Measurements from ENCODE around the gene ARMS2. TPM values are rescaled to one million over a fixed set of nuclear protein-coding genes. Genes with fewer than 3 reads are reported as not detected.

Gene ARMS2
- total RNA-seq, 1 donor from 2014 or later, result not detected

DNA sequence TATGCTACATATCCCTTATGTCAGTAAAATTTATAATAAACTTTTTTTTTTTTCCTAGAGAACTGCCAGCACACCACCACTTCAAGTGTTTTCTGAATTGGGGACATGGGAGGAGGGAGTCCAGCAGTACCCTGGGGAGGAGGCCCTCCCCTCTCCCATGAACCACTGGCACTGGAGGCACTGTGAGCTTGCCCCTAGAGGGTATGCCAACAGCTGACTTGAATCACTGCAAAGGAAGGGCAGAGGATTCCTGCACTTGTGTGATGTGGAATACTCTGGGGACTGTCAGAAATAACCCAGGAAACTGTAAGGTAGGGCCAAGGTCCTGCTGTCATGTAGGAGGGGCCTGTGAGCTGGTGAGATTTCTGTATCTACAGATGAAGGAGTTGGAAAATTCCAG, 8.5 kb upstream of the ARMS2 start:
- H3K4me3 ChIP-seq, result no peak overlapping the region
- H3K9me3 ChIP-seq, result no peaks in the 10 kb centered on the region
- ATAC-seq (peak; percentile 32), DNase-seq (no peak)
- TF ChIP-seq, protein P1, sequence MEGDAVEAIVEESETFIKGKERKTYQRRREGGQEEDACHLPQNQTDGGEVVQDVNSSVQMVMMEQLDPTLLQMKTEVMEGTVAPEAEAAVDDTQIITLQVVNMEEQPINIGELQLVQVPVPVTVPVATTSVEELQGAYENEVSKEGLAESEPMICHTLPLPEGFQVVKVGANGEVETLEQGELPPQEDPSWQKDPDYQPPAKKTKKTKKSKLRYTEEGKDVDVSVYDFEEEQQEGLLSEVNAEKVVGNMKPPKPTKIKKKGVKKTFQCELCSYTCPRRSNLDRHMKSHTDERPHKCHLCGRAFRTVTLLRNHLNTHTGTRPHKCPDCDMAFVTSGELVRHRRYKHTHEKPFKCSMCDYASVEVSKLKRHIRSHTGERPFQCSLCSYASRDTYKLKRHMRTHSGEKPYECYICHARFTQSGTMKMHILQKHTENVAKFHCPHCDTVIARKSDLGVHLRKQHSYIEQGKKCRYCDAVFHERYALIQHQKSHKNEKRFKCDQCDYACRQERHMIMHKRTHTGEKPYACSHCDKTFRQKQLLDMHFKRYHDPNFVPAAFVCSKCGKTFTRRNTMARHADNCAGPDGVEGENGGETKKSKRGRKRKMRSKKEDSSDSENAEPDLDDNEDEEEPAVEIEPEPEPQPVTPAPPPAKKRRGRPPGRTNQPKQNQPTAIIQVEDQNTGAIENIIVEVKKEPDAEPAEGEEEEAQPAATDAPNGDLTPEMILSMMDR (IDR thresholded peaks at IDR 0.05), result no peak
- H3K27me3 ChIP-seq, result no peaks in the 10 kb centered on the region
- intact Hi-C loops (cut with DNase I), result no loop called here
- no peak overlapping the region for H3K27ac ChIP-seq
- no peaks in the 10 kb centered on the region for H3K36me3 ChIP-seq
- H3K4me1 ChIP-seq, result no peaks in the 10 kb centered on the region

DNA sequence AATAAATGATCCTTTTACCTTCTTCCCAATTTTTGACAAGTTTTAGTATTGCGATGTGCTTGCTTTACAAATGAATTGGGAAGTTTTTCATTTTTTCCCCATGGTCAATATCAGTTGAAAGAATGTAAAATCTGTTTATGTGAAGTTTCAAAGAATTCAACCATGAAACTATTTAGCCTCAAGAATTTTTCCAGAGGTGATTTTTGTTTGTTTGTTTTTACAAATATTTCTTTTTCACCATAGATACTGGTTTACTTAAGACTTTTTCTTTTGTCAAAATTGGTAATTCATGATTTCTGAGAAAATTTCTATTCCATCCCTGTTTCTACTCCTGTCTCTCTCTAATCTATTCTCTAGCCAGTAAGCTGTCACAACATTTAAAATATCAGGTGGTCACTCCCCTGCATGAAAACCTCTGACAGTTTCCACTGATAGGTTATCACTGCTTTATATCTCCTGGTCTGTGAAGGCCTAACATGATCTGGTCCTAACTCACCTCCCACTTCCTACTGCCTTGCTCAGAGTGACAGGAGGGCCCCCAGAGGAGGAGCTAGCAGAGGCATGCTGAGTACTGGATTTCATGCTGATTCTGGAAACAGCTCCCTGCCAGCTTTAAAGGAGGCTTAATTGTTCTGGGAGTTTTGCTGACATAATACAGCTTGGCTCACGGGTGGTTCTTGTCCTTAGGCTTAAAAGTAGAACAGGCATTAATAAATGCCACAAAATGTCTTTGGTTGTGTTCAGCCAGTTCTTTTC, 7.6 kb upstream of the ARMS2 start:
- Histone ChIP-seq H3K9me3 (no peaks in the 10 kb centered on the region), H3K36me3 (no peaks in the 10 kb centered on the region), H3K4me3 (no peak overlapping the region), H3K27me3 (no peaks in the 10 kb centered on the region), H3K4me1 (no peaks in the 10 kb centered on the region), H3K27ac (no peak overlapping the region)
- intact Hi-C loops (cut with DNase I), result no loop called here
- DNase-seq (no peak), ATAC-seq (peak; percentile 66)
- TF ChIP-seq, protein P1 (IDR thresholded peaks at IDR 0.05), result no peak

DNA sequence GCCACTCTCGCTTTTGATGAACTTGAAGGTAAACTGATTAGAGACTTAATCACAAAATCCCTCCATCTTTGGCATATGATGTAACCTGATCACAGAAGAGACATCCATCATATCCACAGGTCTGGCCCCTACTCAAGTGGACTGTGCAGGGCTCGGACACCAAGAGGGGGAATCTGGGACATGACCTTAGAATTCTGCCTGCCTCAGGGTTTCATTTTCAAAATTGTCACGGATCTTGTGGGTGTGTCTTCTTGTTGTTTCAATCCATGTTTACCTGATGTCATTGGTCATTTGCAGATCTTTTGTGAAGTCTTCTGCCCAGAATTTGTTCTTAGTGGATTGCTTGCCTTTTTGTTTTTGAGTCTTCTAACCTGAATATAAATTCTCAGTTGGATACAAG, 5.9 kb upstream of the ARMS2 start:
- no peaks in the 10 kb centered on the region for H3K36me3 ChIP-seq
- no peaks in the 10 kb centered on the region for H3K27me3 ChIP-seq
- ATAC-seq (no peak), DNase-seq (no peak)
- TF ChIP-seq, protein P1 (IDR thresholded peaks at IDR 0.05), result no peak
- no peaks in the 10 kb centered on the region for H3K9me3 ChIP-seq
- H3K4me3 ChIP-seq, result no peak overlapping the region
- no peak overlapping the region for H3K27ac ChIP-seq
- intact Hi-C loops (cut with DNase I), result no loop called here
- H3K4me1 ChIP-seq, result no peaks in the 10 kb centered on the region

DNA sequence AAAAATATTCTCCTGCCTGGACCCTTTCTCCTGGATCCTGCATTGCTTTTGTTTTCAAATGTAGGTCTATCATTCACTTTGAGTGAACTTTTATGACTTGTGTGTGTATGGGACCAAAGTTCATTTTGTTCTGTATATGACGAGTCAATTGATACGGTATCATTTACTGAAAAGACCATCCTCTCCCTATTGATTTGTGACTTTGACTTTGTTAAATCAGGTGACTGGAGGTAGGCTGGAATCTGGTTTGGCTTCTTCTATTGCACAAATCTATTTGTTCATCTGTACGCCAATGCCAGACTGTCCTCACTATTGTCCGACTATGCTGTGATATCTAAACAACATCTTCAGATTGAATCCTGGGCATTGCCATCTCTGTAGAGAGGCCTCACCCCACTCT, 5.3 kb upstream of the ARMS2 start:
- intact Hi-C loops (cut with DNase I), result no loop called here
- ATAC-seq (no peak), DNase-seq (no peak)
- Histone ChIP-seq H3K27me3 (no peaks in the 10 kb centered on the region), H3K4me1 (no peaks in the 10 kb centered on the region), H3K9me3 (no peaks in the 10 kb centered on the region), H3K27ac (no peak overlapping the region), H3K4me3 (no peak overlapping the region), H3K36me3 (no peaks in the 10 kb centered on the region)
- TF ChIP-seq, protein P1 (IDR thresholded peaks at IDR 0.05), result no peak

DNA sequence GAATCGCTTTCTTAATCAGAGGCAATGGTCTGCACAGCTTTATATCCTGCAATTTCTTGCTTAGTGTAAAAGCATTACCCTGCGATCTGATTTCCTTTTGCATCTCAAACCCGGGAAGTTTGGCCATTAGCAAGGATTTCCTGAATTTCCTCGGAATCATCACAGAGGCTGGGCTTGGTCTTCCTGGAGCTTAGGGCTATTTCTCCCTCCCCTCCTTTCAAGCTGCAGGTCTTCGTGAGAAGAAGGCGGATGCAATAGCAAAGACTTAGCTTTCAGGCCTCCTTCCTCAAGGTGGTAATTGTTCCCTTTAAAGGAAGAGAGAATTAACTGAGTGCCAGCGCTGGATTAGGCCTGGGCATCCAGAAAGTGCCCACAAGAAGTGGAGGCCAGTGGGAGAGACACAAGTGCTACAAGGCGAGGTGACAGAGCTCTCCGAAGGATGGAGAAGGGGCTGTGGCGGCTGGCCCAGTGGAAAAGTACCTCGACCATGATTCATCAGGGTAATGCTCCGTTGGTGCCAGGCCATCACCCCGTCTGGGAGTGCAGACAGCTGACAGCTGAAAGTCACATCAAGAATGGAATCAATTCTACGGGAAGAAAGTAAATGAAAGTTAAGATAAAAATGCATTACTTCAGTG, 4.0 kb upstream of the ARMS2 start:
- TF ChIP-seq, protein P1 (IDR thresholded peaks at IDR 0.05), result no peak
- H3K27ac ChIP-seq, result no peak overlapping the region
- no peak for DNase-seq
- H3K9me3 ChIP-seq, result no peaks in the 10 kb centered on the region
- H3K4me3 ChIP-seq, result no peak overlapping the region
- H3K36me3 ChIP-seq, result no peaks in the 10 kb centered on the region
- H3K4me1 ChIP-seq, result no peaks in the 10 kb centered on the region
- no peak for ATAC-seq
- no peaks in the 10 kb centered on the region for H3K27me3 ChIP-seq
- intact Hi-C loops (cut with DNase I), result no loop called here
